NB4 (cell line): ENCODE measurements around the gene ANKRD12.

Experiments used
- POLR2A ChIP-seq: IDR thresholded peaks from 2 replicates; pipeline ENCODE4 v1.6.1; 2011; ENCODE audit warnings: mild to moderate bottlenecking; ENCODE audit not compliant: insufficient read length; ENCODE audit errors: extremely low read depth
- TF ChIP-seq, protein P1 (sequence below): IDR thresholded peaks from one replicate; pipeline ENCODE4 v1.5.1; 2012; ENCODE audit warnings: low read depth, low read length
- TF ChIP-seq, protein P2 (sequence below): IDR thresholded peaks from 2 replicates; pipeline ENCODE4 v1.6.1; 2011; ENCODE audit warnings: low read depth, low read length

DNA sequence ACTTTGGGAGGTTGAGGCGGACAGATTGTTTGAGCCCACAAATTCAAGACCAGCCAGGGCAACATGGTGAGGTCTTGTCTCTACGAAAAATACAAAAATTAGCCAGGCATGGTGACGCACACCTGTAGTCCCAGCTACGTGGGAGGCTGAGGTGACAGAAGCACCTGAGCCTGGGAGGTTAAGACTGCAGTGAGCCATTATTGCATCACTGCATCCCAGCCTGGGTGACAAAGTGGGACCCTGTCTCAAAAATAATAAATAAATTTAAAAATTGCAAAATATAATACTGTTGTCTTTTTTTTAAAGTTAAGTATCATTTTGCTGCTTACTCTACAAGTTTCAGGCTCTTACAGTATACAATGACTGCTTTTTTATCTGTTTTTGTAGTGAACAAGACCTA, 4.0 kb upstream of the ANKRD12 start:
- TF ChIP-seq, protein P1, sequence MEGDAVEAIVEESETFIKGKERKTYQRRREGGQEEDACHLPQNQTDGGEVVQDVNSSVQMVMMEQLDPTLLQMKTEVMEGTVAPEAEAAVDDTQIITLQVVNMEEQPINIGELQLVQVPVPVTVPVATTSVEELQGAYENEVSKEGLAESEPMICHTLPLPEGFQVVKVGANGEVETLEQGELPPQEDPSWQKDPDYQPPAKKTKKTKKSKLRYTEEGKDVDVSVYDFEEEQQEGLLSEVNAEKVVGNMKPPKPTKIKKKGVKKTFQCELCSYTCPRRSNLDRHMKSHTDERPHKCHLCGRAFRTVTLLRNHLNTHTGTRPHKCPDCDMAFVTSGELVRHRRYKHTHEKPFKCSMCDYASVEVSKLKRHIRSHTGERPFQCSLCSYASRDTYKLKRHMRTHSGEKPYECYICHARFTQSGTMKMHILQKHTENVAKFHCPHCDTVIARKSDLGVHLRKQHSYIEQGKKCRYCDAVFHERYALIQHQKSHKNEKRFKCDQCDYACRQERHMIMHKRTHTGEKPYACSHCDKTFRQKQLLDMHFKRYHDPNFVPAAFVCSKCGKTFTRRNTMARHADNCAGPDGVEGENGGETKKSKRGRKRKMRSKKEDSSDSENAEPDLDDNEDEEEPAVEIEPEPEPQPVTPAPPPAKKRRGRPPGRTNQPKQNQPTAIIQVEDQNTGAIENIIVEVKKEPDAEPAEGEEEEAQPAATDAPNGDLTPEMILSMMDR = no peak
- TF ChIP-seq POLR2A = no peak
- TF ChIP-seq, protein P2, sequence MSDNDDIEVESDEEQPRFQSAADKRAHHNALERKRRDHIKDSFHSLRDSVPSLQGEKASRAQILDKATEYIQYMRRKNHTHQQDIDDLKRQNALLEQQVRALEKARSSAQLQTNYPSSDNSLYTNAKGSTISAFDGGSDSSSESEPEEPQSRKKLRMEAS = no peak
